Activated gamma-delta T cell treated with Interleukin-2 at 50 U/mL for 16 hours (primary cell): ENCODE measurements around the gene NPAP1.
"Not testable (repeated sequence)": the region's sequence is repeated elsewhere in the genome, so short reads cannot be mapped to it uniquely, and the experiment has no call there.

Experiments used
- DNase-seq: peaks from one replicate; pipeline ENCODE4 v3.0.0-alpha.2; 2020

The NPAP1 gene, protein sequence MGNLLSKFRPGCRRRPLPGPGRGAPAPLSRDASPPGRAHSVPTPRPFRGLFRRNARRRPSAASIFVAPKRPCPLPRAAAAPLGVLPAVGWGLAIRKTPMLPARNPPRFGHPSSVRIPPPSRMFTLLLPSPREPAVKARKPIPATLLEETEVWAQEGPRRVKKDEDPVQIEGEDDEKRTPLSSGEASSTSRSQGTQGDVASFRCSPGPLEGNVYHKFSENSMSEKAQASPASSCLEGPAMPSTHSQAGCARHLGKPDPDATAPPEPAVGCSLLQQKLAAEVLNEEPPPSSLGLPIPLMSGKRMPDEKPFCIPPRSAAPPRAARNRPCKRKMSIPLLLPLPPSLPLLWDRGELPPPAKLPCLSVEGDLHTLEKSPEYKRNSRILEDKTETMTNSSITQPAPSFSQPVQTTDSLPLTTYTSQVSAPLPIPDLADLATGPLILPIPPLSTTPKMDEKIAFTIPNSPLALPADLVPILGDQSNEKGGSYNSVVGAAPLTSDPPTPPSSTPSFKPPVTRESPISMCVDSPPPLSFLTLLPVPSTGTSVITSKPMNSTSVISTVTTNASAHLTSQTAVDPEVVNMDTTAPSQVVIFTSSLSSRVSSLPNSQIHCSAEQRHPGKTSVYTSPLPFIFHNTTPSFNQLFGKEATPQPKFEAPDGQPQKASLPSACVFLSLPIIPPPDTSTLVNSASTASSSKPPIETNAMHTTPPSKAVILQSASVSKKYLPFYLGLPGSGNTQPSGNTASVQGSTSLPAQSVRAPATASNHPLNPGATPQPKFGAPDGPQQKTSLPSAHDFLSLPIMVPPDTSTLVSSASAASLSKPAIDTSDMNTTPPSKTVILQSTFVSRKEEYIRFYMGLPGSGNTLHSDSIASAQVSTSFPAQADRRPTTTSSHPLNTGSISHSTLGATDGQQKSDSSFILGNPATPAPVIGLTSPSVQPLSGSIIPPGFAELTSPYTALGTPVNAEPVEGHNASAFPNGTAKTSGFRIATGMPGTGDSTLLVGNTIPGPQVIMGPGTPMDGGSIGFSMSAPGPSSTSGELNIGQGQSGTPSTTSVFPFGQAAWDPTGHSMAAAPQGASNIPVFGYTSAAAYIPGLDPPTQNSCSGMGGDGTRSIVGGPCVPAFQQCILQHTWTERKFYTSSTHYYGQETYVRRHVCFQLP

DNA sequence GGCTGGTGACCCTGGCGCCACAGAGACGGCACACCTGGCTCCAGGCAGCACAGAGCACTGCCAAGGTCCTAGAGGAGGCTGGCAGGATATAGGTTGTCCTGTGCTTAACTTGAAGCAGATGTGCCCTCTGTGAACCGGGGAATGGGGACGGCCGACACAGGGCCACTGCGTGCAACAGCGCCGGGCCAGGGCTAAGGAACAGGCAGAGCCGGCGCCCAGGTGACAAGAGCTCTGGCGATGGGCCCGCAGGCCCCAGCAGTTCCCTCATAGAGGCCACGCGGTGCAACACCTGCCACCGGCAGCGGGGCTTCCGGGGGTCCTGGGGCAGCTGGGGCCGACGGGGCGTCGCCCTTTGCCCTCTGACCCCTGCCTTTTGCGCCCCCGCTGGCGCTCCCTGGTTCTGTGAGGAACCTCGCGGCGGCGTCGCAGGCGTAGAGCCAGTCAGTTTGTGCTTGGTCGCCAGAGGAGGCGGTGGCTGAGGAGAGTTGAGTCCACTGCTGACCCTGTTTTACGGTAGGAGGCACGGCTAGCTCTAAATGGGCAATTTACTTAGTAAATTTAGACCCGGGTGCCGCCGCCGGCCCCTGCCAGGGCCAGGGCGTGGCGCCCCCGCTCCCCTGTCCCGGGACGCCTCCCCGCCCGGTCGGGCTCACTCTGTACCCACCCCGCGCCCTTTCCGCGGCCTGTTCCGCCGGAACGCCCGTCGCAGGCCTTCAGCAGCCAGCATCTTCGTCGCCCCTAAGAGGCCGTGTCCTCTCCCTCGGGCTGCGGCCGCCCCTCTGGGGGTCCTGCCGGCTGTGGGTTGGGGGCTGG is at the start of gene NPAP1:
TSS of gene NPAP1 (plus strand) at position 444 of the 813 bp plus-strand sequence. CDS start at position 537, 93 bp downstream.
- no peak for DNase-seq

DNA sequence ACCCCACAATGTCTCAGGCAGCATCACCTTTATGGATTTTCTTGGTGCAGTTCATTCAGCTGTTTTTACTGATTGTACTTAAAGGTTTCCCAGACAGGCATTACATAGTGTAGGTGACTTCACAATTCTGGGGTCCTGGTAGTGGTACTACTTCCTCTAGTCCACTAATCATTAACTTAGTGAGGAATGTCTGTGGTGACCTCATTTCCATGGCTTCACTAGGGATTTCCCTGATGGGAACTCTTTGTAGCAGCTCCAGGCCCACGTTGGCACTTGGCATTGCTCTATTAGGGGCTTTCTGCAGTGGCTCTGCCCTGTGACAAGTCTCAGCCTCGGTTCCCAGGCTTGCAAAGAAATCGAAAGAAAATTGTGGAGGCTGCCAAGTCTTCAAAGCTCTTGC is 48.1 kb upstream of the NPAP1 start:
- no peak for DNase-seq

DNA sequence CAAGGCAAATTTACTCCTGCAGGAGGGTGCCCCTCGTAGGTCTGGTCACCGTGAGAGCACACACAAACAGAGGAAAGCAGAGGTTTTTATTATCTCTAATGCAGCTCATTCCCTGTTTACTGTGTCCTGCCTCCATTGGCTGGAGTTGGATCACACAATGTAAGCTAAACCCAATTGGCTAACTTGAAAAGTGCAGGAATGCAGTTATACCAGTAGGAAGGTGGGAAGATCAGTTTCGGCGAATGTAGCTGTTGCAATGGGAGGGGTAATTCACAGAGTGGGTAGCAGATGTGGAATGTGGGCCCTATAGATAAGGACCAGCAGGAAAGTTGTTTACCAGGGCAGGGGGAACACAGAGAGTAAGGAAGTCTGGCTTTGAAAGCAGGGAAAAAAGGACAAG is 42.5 kb upstream of the NPAP1 start:
- DNase-seq: no peak

DNA sequence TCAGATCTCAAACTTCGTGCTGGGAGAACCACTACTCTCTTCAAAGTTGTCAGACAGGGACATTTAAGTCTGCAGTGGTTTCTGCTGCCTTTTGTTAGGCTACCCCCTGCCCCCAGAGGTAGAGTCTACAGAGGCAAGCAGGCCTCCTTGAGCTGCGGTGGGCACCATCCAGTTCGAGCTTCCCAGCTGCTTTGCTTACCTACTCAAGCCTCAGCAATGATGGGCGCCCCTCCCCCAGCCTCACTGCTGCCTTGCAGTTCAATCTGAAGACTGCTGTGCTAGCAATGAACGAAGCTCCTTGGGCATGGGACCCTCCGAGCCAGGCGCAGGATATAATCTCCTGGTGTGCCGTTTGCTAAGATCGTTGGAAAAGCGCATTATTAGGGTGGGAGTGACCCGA is 36.2 kb upstream of the NPAP1 start:
- not testable (repeated sequence) for DNase-seq

DNA sequence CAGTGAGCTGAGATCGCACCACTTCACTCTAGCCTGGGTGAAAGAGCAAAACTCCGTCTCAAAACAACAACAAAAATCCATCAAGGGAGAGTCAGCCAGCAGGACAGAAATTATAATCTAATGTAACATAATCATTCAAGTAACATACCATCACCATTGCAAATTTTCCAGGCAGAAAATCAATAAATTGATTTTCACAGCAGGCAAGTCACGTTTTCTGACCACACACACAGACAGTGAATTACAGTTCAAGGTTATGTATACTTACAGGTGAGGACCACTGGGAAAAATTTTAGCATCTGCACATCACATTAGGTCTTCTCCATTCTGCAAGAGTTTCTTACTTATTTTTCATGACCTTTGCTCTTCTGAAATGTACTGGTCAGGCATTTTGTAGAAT is 29.9 kb upstream of the NPAP1 start:
- DNase-seq: no peak

DNA sequence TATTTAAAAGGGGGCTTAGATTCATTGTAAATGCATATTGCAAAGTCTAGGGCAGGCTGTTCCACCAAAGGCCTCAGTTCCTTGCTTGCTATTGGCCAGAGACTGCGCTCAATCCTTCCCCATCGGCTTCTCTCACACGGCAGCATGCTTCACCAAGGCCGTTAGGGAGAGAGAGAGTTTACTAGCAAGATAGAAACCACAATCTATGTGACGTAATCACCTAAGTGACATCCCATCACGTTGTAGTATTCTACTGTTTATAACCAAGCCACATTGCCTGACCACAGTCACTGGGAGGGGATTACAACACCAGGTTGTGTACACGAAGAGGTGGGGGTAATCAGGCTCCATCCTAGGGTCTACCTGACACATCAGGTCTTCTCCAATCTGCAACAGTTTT is 16.0 kb upstream of the NPAP1 start:
- no peak for DNase-seq

DNA sequence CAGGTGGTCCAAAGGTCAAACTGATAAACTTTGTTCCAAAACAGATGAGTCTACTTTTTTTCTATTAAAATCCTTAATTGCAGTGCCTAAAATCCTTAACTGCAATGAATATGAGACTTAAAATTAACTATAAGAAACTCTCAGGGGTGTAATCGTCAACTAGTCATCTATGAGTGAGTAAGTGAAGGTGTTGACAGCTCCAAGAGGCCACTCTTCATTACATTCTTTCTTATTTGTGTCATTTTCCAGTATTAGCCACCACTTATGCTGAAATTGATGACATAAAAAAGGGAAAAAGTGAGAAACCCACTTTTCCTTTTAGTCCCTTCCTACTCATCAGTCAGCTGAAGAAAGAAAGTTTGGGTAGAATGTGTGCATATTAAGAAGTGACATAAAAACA is 12.6 kb upstream of the NPAP1 start:
- DNase-seq: no peak

DNA sequence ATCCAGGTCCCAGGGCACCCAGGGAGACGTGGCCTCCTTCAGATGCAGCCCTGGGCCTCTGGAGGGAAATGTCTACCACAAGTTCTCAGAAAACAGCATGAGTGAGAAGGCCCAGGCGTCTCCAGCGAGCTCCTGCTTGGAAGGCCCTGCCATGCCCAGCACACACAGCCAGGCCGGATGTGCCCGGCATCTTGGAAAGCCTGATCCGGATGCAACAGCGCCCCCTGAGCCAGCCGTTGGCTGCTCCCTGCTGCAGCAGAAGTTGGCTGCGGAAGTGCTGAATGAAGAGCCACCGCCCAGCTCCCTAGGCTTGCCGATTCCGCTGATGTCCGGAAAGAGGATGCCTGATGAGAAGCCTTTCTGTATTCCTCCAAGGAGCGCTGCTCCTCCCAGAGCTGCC is 856 bp downstream of the NPAP1 start:
- no peak for DNase-seq

DNA sequence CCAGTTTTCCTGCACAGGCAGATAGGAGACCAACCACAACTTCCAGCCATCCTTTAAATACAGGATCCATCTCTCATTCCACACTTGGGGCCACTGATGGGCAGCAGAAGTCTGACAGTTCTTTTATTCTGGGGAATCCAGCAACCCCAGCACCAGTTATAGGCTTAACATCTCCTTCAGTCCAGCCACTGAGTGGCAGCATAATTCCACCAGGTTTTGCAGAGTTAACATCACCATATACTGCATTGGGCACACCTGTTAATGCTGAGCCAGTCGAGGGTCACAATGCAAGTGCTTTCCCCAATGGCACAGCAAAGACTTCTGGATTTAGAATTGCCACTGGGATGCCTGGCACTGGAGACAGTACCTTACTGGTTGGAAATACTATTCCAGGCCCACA is 2.9 kb downstream of the NPAP1 start:
- DNase-seq: no peak

DNA sequence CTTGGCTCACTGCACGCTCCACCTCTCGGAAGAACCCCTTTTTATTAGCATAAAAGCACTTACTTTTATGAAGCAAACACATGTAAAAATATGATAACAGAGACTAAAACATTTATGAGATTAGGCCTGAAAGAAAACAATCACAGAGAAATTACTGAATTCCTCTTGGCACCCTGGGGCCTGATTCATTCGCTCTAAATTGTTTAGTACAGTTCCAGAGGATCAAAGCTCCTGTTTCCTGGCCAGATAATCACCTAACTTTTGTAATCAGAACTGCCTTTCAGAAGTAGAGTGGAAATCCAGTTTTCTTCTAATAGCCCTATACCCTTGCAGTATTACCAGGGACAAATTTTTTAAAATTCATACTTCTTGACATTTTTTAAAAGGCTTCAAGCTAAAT is 6.4 kb downstream of the NPAP1 start:
- DNase-seq: no peak

DNA sequence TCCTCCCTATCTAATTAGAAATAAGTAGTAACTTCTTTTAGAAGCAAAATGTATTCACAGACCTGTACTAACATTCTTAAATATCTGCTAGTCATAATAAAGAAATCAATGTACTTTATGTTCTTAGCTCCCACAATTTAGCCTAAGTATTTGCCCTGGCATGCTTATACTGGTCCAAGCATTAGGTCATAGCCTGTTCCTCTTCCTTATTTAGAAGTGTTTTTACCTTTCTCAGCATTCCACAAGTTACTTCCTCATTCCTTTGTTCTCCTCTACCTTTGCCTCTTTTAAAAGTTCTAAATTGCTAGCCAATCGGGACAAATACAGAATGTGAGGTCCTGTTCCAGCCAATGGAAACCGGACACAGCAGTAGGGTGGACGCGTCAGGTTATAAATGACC is 7.3 kb downstream of the NPAP1 start:
- not testable (repeated sequence) for DNase-seq

DNA sequence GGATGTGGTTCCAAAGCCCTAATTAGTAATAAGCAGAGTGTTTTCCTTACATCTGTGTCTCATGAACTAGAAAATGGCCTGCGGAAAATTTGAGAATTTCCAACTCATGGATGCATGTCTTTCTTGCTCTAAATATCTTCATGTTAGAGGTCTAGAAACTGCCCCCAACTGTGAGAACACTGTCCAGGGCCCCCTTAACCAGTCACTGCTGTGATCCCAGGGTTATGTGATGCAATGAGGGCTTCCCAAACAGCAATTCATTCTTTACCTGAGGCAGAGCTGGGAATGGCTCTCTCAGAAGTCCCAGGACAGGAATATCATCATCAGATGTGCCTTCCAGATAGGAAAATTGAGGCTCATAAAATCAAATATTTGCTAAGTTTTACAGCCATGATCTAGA is 8.2 kb downstream of the NPAP1 start:
- DNase-seq: no peak

DNA sequence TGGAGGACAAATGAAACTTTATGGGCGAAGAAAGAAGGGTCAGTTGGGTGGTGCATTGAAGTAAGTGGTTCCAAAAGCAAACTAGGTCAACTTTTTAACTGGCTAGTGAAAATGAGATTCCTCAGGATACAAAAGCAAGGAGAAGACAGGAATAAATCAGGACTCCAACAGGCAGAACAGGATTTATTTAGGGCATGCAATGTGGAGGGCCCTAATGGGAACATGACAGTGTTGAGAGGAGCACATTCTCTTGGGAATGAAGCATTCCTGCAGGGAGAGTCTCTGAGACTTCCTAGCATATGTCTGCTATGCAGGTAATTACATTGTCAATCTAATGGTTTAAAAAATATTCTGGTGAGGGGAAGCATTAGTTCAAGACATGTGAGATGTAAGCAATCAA is 8.7 kb downstream of the NPAP1 start:
- no peak for DNase-seq

DNA sequence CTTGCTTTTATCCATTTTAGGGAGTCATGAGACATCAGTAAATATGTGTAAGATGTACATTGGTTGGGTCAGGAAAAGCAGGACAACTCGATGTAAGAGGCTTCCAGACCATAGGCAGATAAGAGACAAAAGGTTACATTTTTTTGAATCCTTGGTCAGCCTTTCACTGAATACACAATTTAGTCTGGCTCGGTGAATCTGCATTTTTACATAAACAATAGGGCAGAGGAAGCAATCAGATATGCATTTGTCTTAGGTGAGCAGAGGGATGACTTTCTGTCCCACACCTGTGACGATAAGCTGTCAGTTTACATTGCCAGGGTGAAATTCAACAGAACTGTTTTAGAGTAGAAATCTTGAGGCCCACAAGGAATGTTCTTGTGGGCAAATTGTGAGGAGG is 20.6 kb downstream of the NPAP1 start:
- no peak for DNase-seq

DNA sequence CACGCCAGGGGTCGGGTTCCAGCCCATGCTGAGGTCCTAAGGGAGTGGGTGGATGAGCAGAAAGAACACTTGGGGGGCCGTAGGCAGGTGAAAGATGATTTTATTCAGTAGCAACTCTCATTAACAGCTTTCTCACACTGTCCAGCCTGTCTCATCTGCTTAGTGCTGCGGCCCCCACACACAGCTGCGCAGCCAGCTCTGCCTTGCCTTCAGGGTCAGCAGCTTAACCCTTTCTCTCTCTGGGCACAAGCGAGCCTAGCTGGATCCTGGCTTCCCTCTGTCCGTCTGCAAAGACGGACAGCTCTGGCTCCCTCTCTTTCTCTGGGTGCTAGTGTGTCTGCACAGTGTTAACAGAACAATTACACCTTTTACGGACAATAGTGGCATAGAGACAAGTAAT is 21.3 kb downstream of the NPAP1 start:
- DNase-seq: no peak

DNA sequence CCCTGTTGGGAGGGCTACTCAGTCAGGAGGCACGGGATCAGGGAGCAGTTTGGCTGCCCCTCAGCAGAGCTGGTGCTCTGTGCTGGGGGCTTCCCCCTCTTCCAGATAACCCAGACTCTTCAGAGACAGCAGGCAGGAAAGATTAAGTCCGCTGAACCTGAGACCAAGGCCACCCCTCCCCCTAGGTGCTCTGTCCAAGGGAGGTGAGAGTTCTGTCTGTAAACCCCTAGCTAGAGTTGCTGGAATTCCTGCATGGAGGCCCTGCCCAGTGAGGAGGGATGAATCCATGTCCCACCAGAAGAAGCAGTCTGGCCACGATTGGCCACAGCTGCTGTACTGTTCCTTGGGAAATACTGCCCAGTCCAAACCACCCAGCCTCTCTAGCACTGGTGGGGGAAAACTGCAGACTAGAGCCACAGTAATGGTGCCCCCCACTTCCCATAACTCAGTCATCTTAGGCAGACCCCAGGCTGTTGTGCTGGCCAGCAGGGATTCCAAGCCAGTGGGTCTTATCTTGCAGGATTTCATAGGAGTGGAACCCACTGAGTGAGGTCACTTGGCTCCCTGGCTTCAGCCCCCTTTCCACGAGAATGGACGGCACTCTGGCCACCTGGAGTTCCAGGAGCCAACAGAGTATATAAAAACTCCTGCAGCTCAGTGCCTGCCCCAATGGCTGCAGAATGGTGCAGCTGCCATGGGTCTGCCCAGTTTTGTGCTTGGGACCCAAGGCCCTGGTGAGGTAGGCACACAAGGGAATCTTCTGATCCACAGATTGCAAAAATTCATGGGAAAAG is 42.9 kb downstream of the NPAP1 start:
- DNase-seq: no peak

DNA sequence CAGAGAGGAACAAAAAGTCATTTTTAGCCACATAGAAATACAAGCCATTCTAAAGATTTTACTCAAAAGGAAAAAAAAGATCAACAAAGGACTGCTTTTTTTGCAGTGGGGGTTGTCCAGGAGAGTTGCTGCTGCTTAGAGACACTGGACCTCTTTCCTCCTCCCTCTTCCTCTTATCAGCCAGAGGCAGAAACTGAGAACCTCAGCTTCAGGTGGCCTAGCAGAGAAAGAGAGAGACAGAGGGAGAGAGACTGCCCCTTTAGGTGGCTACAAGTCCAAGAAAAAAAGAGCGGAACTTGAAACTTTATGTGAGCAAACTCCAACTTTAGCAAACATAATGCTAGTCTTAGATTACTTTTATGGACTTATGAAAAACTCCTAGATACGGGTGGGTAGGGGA is 54.2 kb downstream of the NPAP1 start:
- DNase-seq: no peak
